H1 (cell line): ENCODE data around the gene GADD45A. TPM values are rescaled to one million over a fixed set of nuclear protein-coding genes. Genes with fewer than 3 reads are reported as not detected.
A peak's percentile ranks its signal among the peaks of the same experiment; 100 is the strongest.

Experiments used
- CTCF ChIA-PET: fragments of 300-600 bp; sonication (Branson Sonifier 250); formaldehyde crosslinking; loops from one replicate; lab custom pipeline; 2021; ENCODE audit not compliant: partially characterized antibody; lab: Charles Lee
- POLR2A ChIA-PET: fragments of 300-600 bp; sonication (Branson Sonifier 250); formaldehyde crosslinking; loops from one replicate; lab custom pipeline; 2021; ENCODE audit warnings: inconsistent platforms; ENCODE audit not compliant: partially characterized antibody; lab: Charles Lee
- DNase-seq, 2 experiments: peaks; one replicate each; pipeline versions ENCODE4 v3.0.0 to v3.0.0-alpha.2; 2010 to 2022; ENCODE audit warnings: low spot score in 2 of 2, low read depth in 1 of 2, mixed read lengths in 1 of 2
- FAIRE-seq: peaks from 2 replicates; lab custom pipeline; 2011; peaks lifted over from hg19 to GRCh38; lab: Jason Lieb, UNC
- H2AFZ ChIP-seq: 2 replicates; pipeline ENCODE4 v1.8.1; 2012; ENCODE audit warnings: low read length, inconsistent platforms
- H2AK5ac ChIP-seq: 2 replicates; pipeline ENCODE4 v1.6.1; 2013; ENCODE audit warnings: low read depth, low read length
- H2BK120ac ChIP-seq: replicated peaks from 2 replicates; pipeline ENCODE3; 2013; ENCODE audit warnings: low read depth, low read length, inconsistent platforms
- H2BK12ac ChIP-seq: 2 replicates; pipeline ENCODE4 v1.6.1; 2013; ENCODE audit warnings: low read depth, low read length
- H2BK15ac ChIP-seq: 2 replicates; pipeline ENCODE4 v1.6.1; 2013; ENCODE audit warnings: low read length
- H2BK20ac ChIP-seq: 2 replicates; pipeline ENCODE4 v1.6.1; 2013; ENCODE audit warnings: low read length
- H2BK5ac ChIP-seq: 2 replicates; pipeline ENCODE4 v1.6.1; 2013; ENCODE audit warnings: low read depth, low read length
- H3K14ac ChIP-seq: 2 replicates; pipeline ENCODE4 v1.6.1; 2013; ENCODE audit warnings: inconsistent platforms; ENCODE audit not compliant: insufficient read length
- H3K18ac ChIP-seq: 2 replicates; pipeline ENCODE4 v1.6.1; 2013; ENCODE audit warnings: low read length; ENCODE audit errors: extremely low read depth
- H3K23ac ChIP-seq: 2 replicates; pipeline ENCODE4 v1.6.1; 2013; ENCODE audit warnings: inconsistent platforms; ENCODE audit not compliant: insufficient read length
- H3K23me2 ChIP-seq: 2 replicates; pipeline ENCODE4 v1.6.1; 2013; ENCODE audit warnings: low read depth, low read length
- H3K27ac ChIP-seq: 2 replicates; pipeline ENCODE4 v1.6.1; 2011; ENCODE audit warnings: low read depth, low read length, inconsistent platforms
- H3K27me3 ChIP-seq, 4 experiments: replicated peaks in 1 of 4; 1 replicate in 1 of 4; 2 replicates in 3 of 4; pipeline versions ENCODE4 v1.6.1 to v1.8.1; 2011 to 2013; ENCODE audit warnings: low read length in 3 of 4, mild to moderate bottlenecking in 3 of 4, inconsistent platforms in 2 of 4, mixed read lengths in 2 of 4, moderate library complexity in 1 of 4; ENCODE audit not compliant: control insufficient read depth in 3 of 4, insufficient read depth in 3 of 4; ENCODE audit errors: extremely low read depth in 1 of 4
- H3K36me3 ChIP-seq, 4 experiments: 2 replicates each; pipeline versions ENCODE4 v1.6.1 to v1.8.1; 2011 to 2013; ENCODE audit warnings: mild to moderate bottlenecking in 4 of 4, low read length in 3 of 4, moderate library complexity in 2 of 4, control low read depth in 1 of 4, inconsistent platforms in 1 of 4; ENCODE audit not compliant: insufficient read depth in 4 of 4, control insufficient read depth in 2 of 4
- H3K4ac ChIP-seq: replicated peaks from 2 replicates; pipeline ENCODE3; 2013; ENCODE audit warnings: low read length, low read depth, mixed read lengths, inconsistent platforms; ENCODE audit not compliant: insufficient read length
- H3K4me1 ChIP-seq, 4 experiments: replicated peaks in 1 of 4; 1 replicate in 1 of 4; 2 replicates in 3 of 4; pipeline versions ENCODE4 v1.6.1 to v1.8.1; 2011 to 2013; ENCODE audit warnings: low read length in 3 of 4, inconsistent platforms in 2 of 4, mixed read lengths in 1 of 4; ENCODE audit not compliant: insufficient read depth in 4 of 4, control insufficient read depth in 3 of 4
- H3K4me2 ChIP-seq, 2 experiments: 2 replicates each; pipeline versions ENCODE4 v1.6.1 to v1.8.1; 2011 to 2013; ENCODE audit warnings: low read depth in 2 of 2, low read length in 2 of 2, control low read depth in 1 of 2, inconsistent platforms in 1 of 2, mild to moderate bottlenecking in 1 of 2; ENCODE audit not compliant: insufficient read depth in 1 of 2
- H3K4me3 ChIP-seq, 4 experiments: fragments of 200-600, 300-600 bp in 1 of 4; sonication (generic), shearing (Covaris generic), sonication (Bioruptor Twin) in 1 of 4; 2 replicates each; pipeline versions ENCODE4 v1.5.1 to v1.8.1; 2011 to 2016; ENCODE audit warnings: low read length in 4 of 4, low read depth in 3 of 4, control low read depth in 2 of 4, inconsistent platforms in 2 of 4, mild to moderate bottlenecking in 2 of 4, mixed read lengths in 1 of 4, moderate library complexity in 1 of 4; ENCODE audit not compliant: insufficient read depth in 2 of 4; ENCODE audit errors: extremely low read depth in 1 of 4
- H3K56ac ChIP-seq: replicated peaks from 2 replicates; pipeline ENCODE3; 2013; ENCODE audit warnings: low read depth, mild to moderate bottlenecking, mixed read lengths, low read length, inconsistent platforms; ENCODE audit not compliant: insufficient read length
- H3K79me1 ChIP-seq: 2 replicates; pipeline ENCODE4 v1.6.1; 2013; ENCODE audit warnings: low read depth, low read length, control low read depth
- H3K79me2 ChIP-seq, 2 experiments: 2 replicates each; pipeline versions ENCODE4 v1.6.1 to v1.8.1; 2012 to 2013; ENCODE audit warnings: low read length in 2 of 2, mild to moderate bottlenecking in 2 of 2, inconsistent platforms in 1 of 2; ENCODE audit not compliant: insufficient read depth in 2 of 2, control insufficient read depth in 1 of 2
- H3K9ac ChIP-seq, 4 experiments: replicated peaks in 1 of 4; 1 replicate in 1 of 4; 2 replicates in 3 of 4; pipeline versions ENCODE4 v1.6.1 to v1.8.1; 2011 to 2013; ENCODE audit warnings: low read depth in 3 of 4, low read length in 3 of 4, control low read depth in 2 of 4, mild to moderate bottlenecking in 2 of 4, moderate library complexity in 2 of 4, inconsistent platforms in 1 of 4; ENCODE audit errors: extremely low read depth in 1 of 4
- H3K9me3 ChIP-seq, 2 experiments: 2 replicates each; pipeline versions ENCODE4 v1.6.1 to v1.8.1; 2012 to 2013; ENCODE audit warnings: mild to moderate bottlenecking in 2 of 2, moderate library complexity in 2 of 2, control low read depth in 1 of 2, inconsistent platforms in 1 of 2, low read depth in 1 of 2, low read length in 1 of 2, mixed read lengths in 1 of 2; ENCODE audit not compliant: insufficient read depth in 2 of 2
- H4K20me1 ChIP-seq, 2 experiments: replicated peaks in 1 of 2; 2 replicates each; pipeline versions ENCODE3 to v1.8.1; 2011 to 2013; ENCODE audit warnings: inconsistent platforms in 2 of 2, low read length in 2 of 2, mild to moderate bottlenecking in 1 of 2; ENCODE audit not compliant: insufficient read depth in 2 of 2, control insufficient read depth in 1 of 2
- H4K5ac ChIP-seq: 2 replicates; pipeline ENCODE4 v1.6.1; 2013; ENCODE audit warnings: low read length, low read depth, mixed read lengths, inconsistent platforms; ENCODE audit not compliant: insufficient read length
- H4K8ac ChIP-seq: 2 replicates; pipeline ENCODE4 v1.8.0; 2013; ENCODE audit warnings: mild to moderate bottlenecking, moderate library complexity, low read length, inconsistent platforms; ENCODE audit not compliant: insufficient read depth; ENCODE audit errors: extremely low read depth
- H4K91ac ChIP-seq: replicated peaks from 2 replicates; pipeline ENCODE3; 2013; ENCODE audit warnings: low read length, mixed read lengths, inconsistent platforms; ENCODE audit not compliant: insufficient read length
- CREB1 ChIP-seq: IDR thresholded peaks from 2 replicates; pipeline ENCODE4 v1.6.1; 2012; ENCODE audit warnings: inconsistent platforms
- WGBS, 2 experiments: shearing (Covaris generic) in 1 of 2; methylation state at CpG; one replicate each; pipeline versions ENCODE4 v1.1.6 to v1.1.7; 2013 to 2015; ENCODE audit warnings: low lambda C conversion rate in 2 of 2, mixed read lengths in 2 of 2, inconsistent platforms in 1 of 2, low coverage in 1 of 2, missing lambda C conversion rate in 1 of 2; ENCODE audit not compliant: insufficient replicate concordance in 2 of 2, insufficient coverage in 1 of 2, insufficient read length in 1 of 2; ENCODE audit errors: extremely low coverage in 1 of 2, missing lambda C conversion rate in 1 of 2; 5-methylcytosine and 5-hydroxymethylcytosine counted together
- polyA plus RNA-seq, 7 experiments: library from polyadenylated mRNA; depleted of rRNA in 3 of 7; stranded (reverse) in 5 of 7; unstranded in 2 of 7; fragments of >200 nt in 5 of 7; fragments of 200-250 nt in 2 of 7; gene quantifications; 1 replicate in 5 of 7; 2 replicates in 1 of 7; 4 replicates in 1 of 7; pipeline versions ENCODE4 v1.2.1 to v1.2.3, GENCODE V29; 2011 to 2013; ENCODE audit warnings: missing spikeins in 2 of 7, mixed read lengths in 2 of 7
- total RNA-seq: library from RNA; stranded (reverse); fragmentation: NEBNext Ultra II Directional; extraction: Animal tissue kit (Norgen Biotek cat#: 25700); gene quantifications from 2 replicates; pipeline ENCODE4 v1.2.1, GENCODE V29; 2021

GADD45A gene
- total and polyA plus RNA-seq, 2 of the 8 experiments (the other 6 are each of a cell fraction or from before 2014, with no cell fraction given) = 7.6 to 15.6 TPM

GRCh38 chr1:67683766-67684525 lies 1.1 kb upstream of the GADD45A start:
- no peak overlapping the region for H3K4me3 ChIP-seq
- 72% methylated on average over 8 of the region's 8 CpGs; no CpG with 5 or more reads in 1 of the 2 experiments for WGBS, 2 experiments

More at GRCh38 chr1:67683766-67684525, 1.1 kb upstream of the GADD45A start:
- ChIA-PET CTCF (interaction anchor here (0.6 to 3.5 kb wide), 18 partner anchors 8 to 152 kb away, joined by 3 to 14 read pairs (median 4); no protein-coding TSS in a partner anchor), POLR2A (interaction anchor here (1.0 to 4.7 kb wide), 7 partner anchors 11 to 128 kb away, joined by 3 to 34 read pairs (median 9); no protein-coding TSS in a partner anchor)
- FAIRE-seq (no peak), DNase-seq (no peak)
- Histone ChIP-seq H3K23me2 (peaks cover 6% of the 10 kb centered on the region; the same call in 1 of the 2 replicates), H3K27ac (no peak overlapping the region), H3K56ac (no peak overlapping the region), H4K5ac (no peak overlapping the region), H4K20me1 (peaks cover 0 to 2% of the 10 kb centered on the region in 2 experiments), H3K4ac (no peak overlapping the region), H2BK20ac (no peak overlapping the region), H3K36me3 (peaks cover 0 to 19% (median 6%) of the 10 kb centered on the region in 4 experiments; a peak in 4 of 8 replicates), H3K23ac (no peak overlapping the region), H4K8ac (no peak overlapping the region), H2BK5ac (no peak overlapping the region), H3K4me1 (peaks cover 0 to 9% (median 5%) of the 10 kb centered on the region in 4 experiments; a peak in 5 of 7 replicates), H3K79me1 (no peaks in the 10 kb centered on the region), H3K18ac (no peak overlapping the region), H3K27me3 (no peaks in the 10 kb centered on the region), H3K4me2 (no peak overlapping the region; a peak in 1 of 4 replicates), H2BK12ac (no peak overlapping the region)
- no peak for TF ChIP-seq CREB1
- TF ChIP-seq, all 59 proteins: peak for 0
- no peak overlapping the region for H2BK15ac ChIP-seq
- no peak overlapping the region for H2BK120ac ChIP-seq
- H2AK5ac ChIP-seq = no peak overlapping the region
- H2AFZ ChIP-seq = peak overlapping the region; percentile 85
- no peak overlapping the region for H4K91ac ChIP-seq
- H3K14ac ChIP-seq = no peak overlapping the region
- H3K9ac ChIP-seq = no peak overlapping the region
- no peaks in the 10 kb centered on the region for H3K9me3 ChIP-seq
- peaks cover 0 to 10% of the 10 kb centered on the region in 2 experiments; a peak in 2 of 4 replicates for H3K79me2 ChIP-seq
